Ishikawa (cell line): Measurements from ENCODE around the gene IL12RB2.

ENCODE experiments used
- CEBPB ChIP-seq: IDR thresholded peaks from 2 replicates; pipeline ENCODE4 v1.6.1; 2012
- CREB1 ChIP-seq: IDR thresholded peaks from 2 replicates; pipeline ENCODE4 v1.6.1; 2012; ENCODE audit warnings: low read depth
- EP300 ChIP-seq: IDR thresholded peaks from 2 replicates; pipeline ENCODE4 v1.6.1; 2012; ENCODE audit warnings: borderline replicate concordance
- RAD21 ChIP-seq: IDR thresholded peaks from 2 replicates; pipeline ENCODE4 v1.6.1; 2012; ENCODE audit warnings: low read depth
- TCF12 ChIP-seq: IDR thresholded peaks from 2 replicates; pipeline ENCODE4 v1.6.1; 2012; ENCODE audit warnings: low read depth
- TF ChIP-seq, protein P1 (sequence below): IDR thresholded peaks from 2 replicates; pipeline ENCODE4 v1.6.1; 2012; ENCODE audit warnings: low read depth, mild to moderate bottlenecking
- TF ChIP-seq, protein P2 (sequence below): IDR thresholded peaks from 2 replicates; pipeline ENCODE4 v1.6.1; 2012

DNA sequence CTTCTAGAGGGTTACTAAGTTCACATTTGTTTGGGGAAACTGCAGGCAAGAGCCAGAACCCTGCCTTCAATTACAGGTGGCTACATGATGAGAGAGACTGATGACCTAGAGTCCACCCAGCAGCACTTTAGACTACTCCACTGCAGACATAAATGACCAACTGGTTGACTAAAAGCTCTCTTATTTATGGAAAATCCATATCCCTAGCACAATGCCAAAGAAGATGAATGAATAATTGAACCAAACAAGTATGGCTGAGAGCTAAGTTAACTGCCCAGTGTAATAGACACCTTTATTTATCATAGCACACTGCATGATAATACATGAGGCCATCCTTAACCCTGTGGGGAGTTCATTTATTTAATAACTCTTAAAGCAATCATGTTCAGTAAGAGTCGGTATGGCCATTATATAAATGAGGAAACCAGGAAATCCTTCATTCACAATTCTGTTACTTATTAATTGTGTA is 60.4 kb downstream of the IL12RB2 start:
- TF ChIP-seq TCF12 (no peak), EP300 (no peak), CEBPB (no peak), CREB1 (no peak), RAD21 (no peak)
- TF ChIP-seq, protein P1, sequence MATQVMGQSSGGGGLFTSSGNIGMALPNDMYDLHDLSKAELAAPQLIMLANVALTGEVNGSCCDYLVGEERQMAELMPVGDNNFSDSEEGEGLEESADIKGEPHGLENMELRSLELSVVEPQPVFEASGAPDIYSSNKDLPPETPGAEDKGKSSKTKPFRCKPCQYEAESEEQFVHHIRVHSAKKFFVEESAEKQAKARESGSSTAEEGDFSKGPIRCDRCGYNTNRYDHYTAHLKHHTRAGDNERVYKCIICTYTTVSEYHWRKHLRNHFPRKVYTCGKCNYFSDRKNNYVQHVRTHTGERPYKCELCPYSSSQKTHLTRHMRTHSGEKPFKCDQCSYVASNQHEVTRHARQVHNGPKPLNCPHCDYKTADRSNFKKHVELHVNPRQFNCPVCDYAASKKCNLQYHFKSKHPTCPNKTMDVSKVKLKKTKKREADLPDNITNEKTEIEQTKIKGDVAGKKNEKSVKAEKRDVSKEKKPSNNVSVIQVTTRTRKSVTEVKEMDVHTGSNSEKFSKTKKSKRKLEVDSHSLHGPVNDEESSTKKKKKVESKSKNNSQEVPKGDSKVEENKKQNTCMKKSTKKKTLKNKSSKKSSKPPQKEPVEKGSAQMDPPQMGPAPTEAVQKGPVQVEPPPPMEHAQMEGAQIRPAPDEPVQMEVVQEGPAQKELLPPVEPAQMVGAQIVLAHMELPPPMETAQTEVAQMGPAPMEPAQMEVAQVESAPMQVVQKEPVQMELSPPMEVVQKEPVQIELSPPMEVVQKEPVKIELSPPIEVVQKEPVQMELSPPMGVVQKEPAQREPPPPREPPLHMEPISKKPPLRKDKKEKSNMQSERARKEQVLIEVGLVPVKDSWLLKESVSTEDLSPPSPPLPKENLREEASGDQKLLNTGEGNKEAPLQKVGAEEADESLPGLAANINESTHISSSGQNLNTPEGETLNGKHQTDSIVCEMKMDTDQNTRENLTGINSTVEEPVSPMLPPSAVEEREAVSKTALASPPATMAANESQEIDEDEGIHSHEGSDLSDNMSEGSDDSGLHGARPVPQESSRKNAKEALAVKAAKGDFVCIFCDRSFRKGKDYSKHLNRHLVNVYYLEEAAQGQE: no peak
- TF ChIP-seq, protein P2, sequence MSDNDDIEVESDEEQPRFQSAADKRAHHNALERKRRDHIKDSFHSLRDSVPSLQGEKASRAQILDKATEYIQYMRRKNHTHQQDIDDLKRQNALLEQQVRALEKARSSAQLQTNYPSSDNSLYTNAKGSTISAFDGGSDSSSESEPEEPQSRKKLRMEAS: no peak
